ENCODE data around the gene LRCH1.

LRCH1 gene

DNA sequence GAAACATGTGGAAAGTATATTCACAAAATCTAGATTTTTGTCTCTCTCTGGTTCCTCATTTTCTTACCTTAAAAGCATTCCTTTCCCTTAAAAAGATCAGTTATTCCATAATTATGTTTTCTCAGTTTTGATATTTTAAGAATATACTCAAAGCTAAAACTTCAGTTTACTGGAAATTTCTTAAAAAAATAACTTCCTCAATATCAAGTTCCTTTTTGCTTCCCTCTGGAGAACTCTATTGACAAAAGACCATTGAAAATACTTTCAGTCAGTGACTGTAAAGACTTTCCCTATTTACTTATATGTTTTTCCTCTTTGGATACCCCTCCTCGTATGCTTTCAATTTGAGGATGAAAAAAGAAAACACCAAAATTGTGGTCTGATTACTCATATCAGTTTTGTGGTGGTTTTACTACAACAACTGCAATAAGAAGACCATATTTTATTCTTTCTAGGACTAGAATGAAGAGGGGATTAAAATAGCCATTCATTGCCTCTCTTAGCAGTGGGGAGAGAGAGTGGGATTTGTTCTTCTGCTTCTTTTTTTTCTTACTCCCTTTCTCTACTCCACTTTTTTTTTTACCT lies 130.8 kb downstream of the LRCH1 start:
- no peak for DNase-seq (ENCODE audit: low read depth)
- no peak overlapping the region for H3K4me3 ChIP-seq (ENCODE audit: low read depth, low read length)
- TF ChIP-seq, protein P1, sequence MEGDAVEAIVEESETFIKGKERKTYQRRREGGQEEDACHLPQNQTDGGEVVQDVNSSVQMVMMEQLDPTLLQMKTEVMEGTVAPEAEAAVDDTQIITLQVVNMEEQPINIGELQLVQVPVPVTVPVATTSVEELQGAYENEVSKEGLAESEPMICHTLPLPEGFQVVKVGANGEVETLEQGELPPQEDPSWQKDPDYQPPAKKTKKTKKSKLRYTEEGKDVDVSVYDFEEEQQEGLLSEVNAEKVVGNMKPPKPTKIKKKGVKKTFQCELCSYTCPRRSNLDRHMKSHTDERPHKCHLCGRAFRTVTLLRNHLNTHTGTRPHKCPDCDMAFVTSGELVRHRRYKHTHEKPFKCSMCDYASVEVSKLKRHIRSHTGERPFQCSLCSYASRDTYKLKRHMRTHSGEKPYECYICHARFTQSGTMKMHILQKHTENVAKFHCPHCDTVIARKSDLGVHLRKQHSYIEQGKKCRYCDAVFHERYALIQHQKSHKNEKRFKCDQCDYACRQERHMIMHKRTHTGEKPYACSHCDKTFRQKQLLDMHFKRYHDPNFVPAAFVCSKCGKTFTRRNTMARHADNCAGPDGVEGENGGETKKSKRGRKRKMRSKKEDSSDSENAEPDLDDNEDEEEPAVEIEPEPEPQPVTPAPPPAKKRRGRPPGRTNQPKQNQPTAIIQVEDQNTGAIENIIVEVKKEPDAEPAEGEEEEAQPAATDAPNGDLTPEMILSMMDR (IDR thresholded peaks at IDR 0.05; ENCODE audit: low read depth, low read length, missing control alignments): no peak

DNA sequence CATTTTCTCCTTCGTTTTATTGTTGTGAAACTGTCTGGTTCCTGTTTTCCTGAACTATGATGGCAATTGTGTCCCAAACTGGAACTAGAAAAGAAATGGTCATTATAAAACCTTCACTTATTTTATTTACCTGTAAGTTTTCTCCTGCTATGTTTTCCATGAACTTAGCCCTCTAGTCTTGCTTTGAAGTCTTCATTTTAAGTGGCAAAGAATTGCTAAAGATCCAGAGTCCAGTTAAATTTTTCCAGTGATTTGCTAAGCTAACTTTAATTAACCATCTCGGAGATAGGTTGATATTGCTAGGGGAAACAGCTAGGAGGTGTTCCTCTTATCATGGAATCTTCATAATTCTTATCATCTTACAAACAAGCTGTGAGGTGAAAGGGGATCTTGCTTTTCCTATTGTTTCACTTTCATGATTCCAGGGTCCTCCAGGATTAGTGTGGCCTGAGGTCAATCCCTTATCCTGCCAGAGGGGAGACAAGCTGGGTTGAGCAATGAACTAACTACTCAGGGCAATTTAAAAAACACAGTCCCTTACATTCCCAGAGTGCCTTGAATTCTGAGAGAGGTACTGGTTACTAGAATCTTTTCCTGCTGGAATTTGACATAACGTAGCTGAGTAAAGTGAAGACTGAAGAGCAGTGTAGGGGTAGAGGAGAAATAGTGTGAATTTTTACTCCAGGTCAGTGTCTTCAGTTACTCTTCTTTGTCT lies 131.5 kb downstream of the LRCH1 start:
- no peak for DNase-seq (ENCODE audit: low read depth)
- TF ChIP-seq, protein P1 (IDR thresholded peaks at IDR 0.05; ENCODE audit: low read depth, low read length, missing control alignments): no peak
- H3K4me3 ChIP-seq (ENCODE audit: low read depth, low read length): no peak overlapping the region

DNA sequence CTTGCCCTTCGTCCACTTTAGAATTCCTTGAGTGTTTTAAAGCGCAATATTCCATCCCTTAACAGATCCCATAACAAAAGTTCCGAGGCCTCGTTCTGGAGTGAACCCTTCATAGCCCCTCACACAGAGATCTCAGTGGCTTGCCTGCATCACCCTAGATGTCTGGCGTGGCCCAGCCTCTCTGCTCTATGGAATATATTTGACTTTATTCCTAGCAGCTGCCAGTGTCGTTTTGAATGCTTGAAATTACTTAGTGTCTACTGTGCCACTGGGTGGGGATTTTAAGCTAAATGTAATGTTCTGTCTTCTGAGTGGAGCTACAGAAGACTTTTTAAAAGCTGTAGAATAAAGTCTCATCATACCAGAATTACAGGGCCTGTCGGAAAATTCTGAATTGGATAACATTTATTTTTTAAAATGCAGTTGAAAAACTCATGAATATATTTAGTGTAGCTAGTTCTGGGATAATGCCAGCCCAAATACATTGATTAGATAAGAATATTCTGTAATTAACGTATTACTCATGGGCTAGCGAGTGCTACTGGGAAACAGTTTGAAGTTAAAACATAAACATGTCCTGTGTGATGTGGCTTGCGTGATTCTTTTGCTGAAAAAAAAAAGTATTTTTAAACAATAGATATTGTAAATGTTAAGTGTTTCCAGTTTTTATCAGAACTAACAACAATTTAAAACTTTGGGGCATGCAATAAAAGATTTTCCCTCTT lies 132.2 kb downstream of the LRCH1 start:
- no peak overlapping the region for H3K4me3 ChIP-seq (ENCODE audit: low read depth, low read length)
- TF ChIP-seq, protein P1 (IDR thresholded peaks at IDR 0.05; ENCODE audit: low read depth, low read length, missing control alignments): no peak
- DNase-seq (ENCODE audit: low read depth): no peak

DNA sequence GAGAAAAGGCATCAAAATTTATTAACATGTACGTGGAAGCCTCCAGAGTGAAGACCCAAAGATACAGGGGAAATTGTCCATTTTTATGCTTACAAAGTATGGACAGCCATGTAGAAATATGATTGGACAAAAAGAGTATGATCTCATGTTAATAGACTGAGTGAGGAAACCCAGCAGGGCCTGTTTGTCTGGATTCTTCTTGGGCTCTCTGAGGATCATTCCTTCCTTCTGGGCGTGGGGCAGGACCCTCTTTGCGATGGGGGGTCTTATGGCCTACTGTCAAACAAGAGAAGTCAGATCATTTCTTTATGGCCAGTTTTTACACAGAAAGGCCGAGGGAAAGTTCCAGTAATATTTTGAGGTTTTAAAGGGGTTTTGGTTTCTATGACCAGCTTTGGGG lies 133.2 kb downstream of the LRCH1 start:
- H3K4me3 ChIP-seq (ENCODE audit: low read depth, low read length): no peak overlapping the region
- no peak for DNase-seq (ENCODE audit: low read depth)
- TF ChIP-seq, protein P1 (IDR thresholded peaks at IDR 0.05; ENCODE audit: low read depth, low read length, missing control alignments): no peak

DNA sequence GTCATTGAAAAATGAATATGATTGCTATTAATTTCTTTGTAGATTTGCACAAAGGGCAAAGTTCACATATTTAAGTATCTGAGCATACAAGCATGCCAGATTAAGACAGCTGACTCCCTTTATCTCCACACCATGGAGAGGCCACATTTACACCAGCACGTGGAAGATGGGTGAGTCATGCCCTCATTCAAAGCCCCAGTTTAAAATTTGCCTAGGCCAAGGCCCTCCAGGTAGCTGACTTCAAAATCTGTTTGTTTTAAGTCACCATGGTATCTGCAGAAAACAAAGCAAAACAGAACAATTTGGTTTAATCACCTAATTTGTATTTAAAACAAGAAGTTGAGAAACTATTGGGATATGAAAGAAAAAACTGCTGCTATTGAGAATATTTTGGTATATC lies 134.8 kb downstream of the LRCH1 start:
- DNase-seq (ENCODE audit: low read depth): no peak
- TF ChIP-seq, protein P1 (IDR thresholded peaks at IDR 0.05; ENCODE audit: low read depth, low read length, missing control alignments): no peak
- no peak overlapping the region for H3K4me3 ChIP-seq (ENCODE audit: low read depth, low read length)

DNA sequence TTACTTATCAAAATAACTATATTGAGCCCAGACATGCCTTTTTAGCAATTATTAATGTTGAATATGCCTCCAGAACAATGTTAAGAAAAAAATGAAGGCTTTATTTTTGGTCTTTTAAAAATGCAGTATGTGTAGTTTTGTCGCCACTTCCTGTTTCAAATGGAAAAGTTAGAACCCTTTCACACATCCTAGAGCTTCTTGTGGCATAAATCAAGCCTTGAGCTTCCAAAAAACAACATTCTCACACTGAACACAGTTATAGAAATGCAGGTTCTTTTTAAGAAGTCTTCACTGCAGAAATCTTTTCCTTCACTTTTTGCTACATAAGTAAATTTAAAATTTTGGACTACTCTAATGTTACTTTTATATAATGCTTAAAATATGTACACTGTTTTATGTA lies 135.3 kb downstream of the LRCH1 start:
- no peak for DNase-seq (ENCODE audit: low read depth)
- TF ChIP-seq, protein P1 (IDR thresholded peaks at IDR 0.05; ENCODE audit: low read depth, low read length, missing control alignments): no peak
- no peak overlapping the region for H3K4me3 ChIP-seq (ENCODE audit: low read depth, low read length)

Measured in GM12864 (cell line).